ENCODE results near the gene CCM2L. TPM values are rescaled to one million over a fixed set of nuclear protein-coding genes. Genes with fewer than 3 reads are reported as not detected.

CCM2L gene
- total RNA-seq, 2 experiments from 2014 or later = not detected

DNA sequence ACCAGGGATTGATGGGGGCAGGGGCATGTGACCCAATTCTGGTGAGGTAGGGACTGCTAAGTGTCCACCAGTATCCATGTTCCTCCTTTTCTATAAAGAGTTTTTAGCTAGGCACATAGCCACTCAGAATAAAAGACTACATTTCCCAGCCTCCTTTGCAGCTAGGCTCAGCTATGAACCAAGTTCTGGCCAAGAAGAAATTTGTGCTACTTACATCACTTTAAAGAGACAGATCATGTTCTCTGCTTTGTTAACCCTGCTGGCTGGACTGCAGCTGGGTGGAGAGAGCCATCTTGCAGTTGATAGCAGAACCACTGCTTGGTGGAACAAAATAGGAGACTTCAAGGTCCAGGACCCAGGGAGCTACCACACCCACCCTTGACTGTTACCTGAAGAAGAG, 5.3 kb upstream of the CCM2L start:
- no peak overlapping the region for H3K27ac Mint-ChIP-seq
- TF ChIP-seq CTCF (IDR thresholded peaks at IDR 0.05) = no peak
- no peaks in the 10 kb centered on the region for H3K36me3 Mint-ChIP-seq (ENCODE audit: low read depth)
- intact Hi-C loops (cut with micrococcal nuclease) = no loop called here
- no peak overlapping the region for H3K4me3 Mint-ChIP-seq
- H3K27me3 Mint-ChIP-seq = peaks cover 1% of the 10 kb centered on the region
- DNase-seq (no peak), ATAC-seq (no peak)
- POLR2A ChIA-PET = interaction anchor here (1.2 kb wide), 1 partner anchor 15 kb away, joined by 3 read pairs; no protein-coding TSS in a partner anchor
- no peaks in the 10 kb centered on the region for H3K4me1 Mint-ChIP-seq (ENCODE audit: low read depth)
- H3K9me3 Mint-ChIP-seq = no peaks in the 10 kb centered on the region
- CTCF ChIA-PET = interaction anchor here (1.0 kb wide), 1 partner anchor 27 kb away, joined by 3 read pairs; no protein-coding TSS in a partner anchor

- intact Hi-C loops (cut with micrococcal nuclease) = no loop called here
- DNase-seq (no peak), ATAC-seq (no peak)
- peaks cover 1% of the 10 kb centered on the region for H3K27me3 Mint-ChIP-seq
- no peak for TF ChIP-seq CTCF (IDR thresholded peaks at IDR 0.05)
- no peak overlapping the region for H3K4me3 Mint-ChIP-seq
- no peaks in the 10 kb centered on the region for H3K36me3 Mint-ChIP-seq (ENCODE audit: low read depth)
- ChIA-PET CTCF (no interaction called here), POLR2A (no interaction called here)
- no peak overlapping the region for H3K27ac Mint-ChIP-seq
- no peaks in the 10 kb centered on the region for H3K4me1 Mint-ChIP-seq (ENCODE audit: low read depth)
- H3K9me3 Mint-ChIP-seq = no peaks in the 10 kb centered on the region
Observed at GRCh38 chr20:32006053-32006452, 4.2 kb upstream of the CCM2L start.

- Mint-ChIP-seq H3K27ac (no peak overlapping the region), H3K4me3 (no peak overlapping the region), H3K36me3 (ENCODE audit: low read depth) (no peaks in the 10 kb centered on the region), H3K9me3 (no peaks in the 10 kb centered on the region), H3K4me1 (ENCODE audit: low read depth) (no peaks in the 10 kb centered on the region), H3K27me3 (peaks cover 1% of the 10 kb centered on the region)
- ChIA-PET CTCF (interaction anchor here (0.8 to 2.3 kb wide), 2 partner anchors 24 to 55 kb away, joined by 4 to 9 read pairs; partner anchors contain the start of gene PDRG1), POLR2A (interaction anchor here (0.5 kb wide), 1 partner anchor 59 kb away, joined by 3 read pairs; no protein-coding TSS in a partner anchor)
- no peak for TF ChIP-seq CTCF (IDR thresholded peaks at IDR 0.05)
- intact Hi-C loops (cut with micrococcal nuclease) = no loop called here
- DNase-seq (no peak), ATAC-seq (no peak)
Observed at GRCh38 chr20:32006841-32007786, 3.1 kb upstream of the CCM2L start.

GRCh38 chr20:32007787-32008616, 2.2 kb upstream of the CCM2L start:
- Mint-ChIP-seq H3K27ac (no peak overlapping the region), H3K4me3 (no peak overlapping the region), H3K9me3 (no peaks in the 10 kb centered on the region), H3K4me1 (ENCODE audit: low read depth) (no peaks in the 10 kb centered on the region), H3K36me3 (ENCODE audit: low read depth) (no peaks in the 10 kb centered on the region), H3K27me3 (peaks cover 1% of the 10 kb centered on the region)
- no peak for TF ChIP-seq CTCF (IDR thresholded peaks at IDR 0.05)
- intact Hi-C loops (cut with micrococcal nuclease) = no loop called here
- ATAC-seq = no peak
- DNase-seq = no peak
- ChIA-PET CTCF (interaction anchor here (0.8 to 2.3 kb wide), 2 partner anchors 23 to 56 kb away, joined by 4 to 9 read pairs; partner anchors contain the start of gene PDRG1), POLR2A (interaction anchor here (0.5 kb wide), 1 partner anchor 60 kb away, joined by 3 read pairs; no protein-coding TSS in a partner anchor)
